Gastrocnemius medialis (tissue), 4 donors: Measurements from ENCODE around the gene ARSI.

Source experiments
- POLR2A ChIP-seq, 2 donors: fragments of 450-650 bp; IDR thresholded peaks; one replicate each; pipeline ENCODE4 v1.6.1; 2017; ENCODE audit warnings: antibody characterized with exemption in 2 of 2, mild to moderate bottlenecking in 2 of 2, moderate library complexity in 2 of 2
- TF ChIP-seq, protein P1 (sequence below), 5 experiments: fragments of 450-650 bp in 3 of 5; fragments of 200-600 bp in 2 of 5; sonication (generic) in 2 of 5; IDR thresholded peaks in 4 of 5; conservative IDR thresholded peaks in 1 of 5; 1 replicate in 4 of 5; 2 replicates in 1 of 5; pipeline ENCODE4 v1.5.1; 2016 to 2019; ENCODE audit warnings: antibody characterized with exemption in 5 of 5, mild to moderate bottlenecking in 3 of 5, moderate library complexity in 3 of 5

DNA sequence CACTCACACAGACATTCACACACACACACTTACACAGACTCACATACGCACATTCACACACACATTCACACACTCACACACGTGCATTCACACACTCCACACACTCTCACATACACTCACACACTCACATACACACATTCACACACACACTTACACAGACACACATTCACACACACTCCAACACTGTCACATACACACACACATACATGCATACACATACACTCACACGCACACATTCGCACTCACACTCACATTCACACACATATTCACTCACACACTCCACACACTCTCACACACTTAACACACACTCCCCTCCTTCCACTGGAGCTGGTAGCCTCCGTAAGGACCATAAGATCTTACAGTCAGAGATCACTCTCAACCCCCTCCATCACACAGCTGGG lies 39.3 kb downstream of the ARSI start:
- TF ChIP-seq, protein P1, sequence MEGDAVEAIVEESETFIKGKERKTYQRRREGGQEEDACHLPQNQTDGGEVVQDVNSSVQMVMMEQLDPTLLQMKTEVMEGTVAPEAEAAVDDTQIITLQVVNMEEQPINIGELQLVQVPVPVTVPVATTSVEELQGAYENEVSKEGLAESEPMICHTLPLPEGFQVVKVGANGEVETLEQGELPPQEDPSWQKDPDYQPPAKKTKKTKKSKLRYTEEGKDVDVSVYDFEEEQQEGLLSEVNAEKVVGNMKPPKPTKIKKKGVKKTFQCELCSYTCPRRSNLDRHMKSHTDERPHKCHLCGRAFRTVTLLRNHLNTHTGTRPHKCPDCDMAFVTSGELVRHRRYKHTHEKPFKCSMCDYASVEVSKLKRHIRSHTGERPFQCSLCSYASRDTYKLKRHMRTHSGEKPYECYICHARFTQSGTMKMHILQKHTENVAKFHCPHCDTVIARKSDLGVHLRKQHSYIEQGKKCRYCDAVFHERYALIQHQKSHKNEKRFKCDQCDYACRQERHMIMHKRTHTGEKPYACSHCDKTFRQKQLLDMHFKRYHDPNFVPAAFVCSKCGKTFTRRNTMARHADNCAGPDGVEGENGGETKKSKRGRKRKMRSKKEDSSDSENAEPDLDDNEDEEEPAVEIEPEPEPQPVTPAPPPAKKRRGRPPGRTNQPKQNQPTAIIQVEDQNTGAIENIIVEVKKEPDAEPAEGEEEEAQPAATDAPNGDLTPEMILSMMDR (IDR thresholded peaks at IDR 0.05 in 4 of 5, conservative IDR thresholded peaks at IDR 0.05 in 1 of 5): no peak
- TF ChIP-seq POLR2A (IDR thresholded peaks at IDR 0.05): no peak
